ENCODE results near the gene NEU2. TPM values are rescaled to one million over a fixed set of nuclear protein-coding genes. Genes with fewer than 3 reads are reported as not detected.

NEU2 gene
- not detected for polyA plus RNA-seq (2013, experiment 1 of 2)
- not detected for polyA plus RNA-seq (2013, experiment 2 of 2)

DNA sequence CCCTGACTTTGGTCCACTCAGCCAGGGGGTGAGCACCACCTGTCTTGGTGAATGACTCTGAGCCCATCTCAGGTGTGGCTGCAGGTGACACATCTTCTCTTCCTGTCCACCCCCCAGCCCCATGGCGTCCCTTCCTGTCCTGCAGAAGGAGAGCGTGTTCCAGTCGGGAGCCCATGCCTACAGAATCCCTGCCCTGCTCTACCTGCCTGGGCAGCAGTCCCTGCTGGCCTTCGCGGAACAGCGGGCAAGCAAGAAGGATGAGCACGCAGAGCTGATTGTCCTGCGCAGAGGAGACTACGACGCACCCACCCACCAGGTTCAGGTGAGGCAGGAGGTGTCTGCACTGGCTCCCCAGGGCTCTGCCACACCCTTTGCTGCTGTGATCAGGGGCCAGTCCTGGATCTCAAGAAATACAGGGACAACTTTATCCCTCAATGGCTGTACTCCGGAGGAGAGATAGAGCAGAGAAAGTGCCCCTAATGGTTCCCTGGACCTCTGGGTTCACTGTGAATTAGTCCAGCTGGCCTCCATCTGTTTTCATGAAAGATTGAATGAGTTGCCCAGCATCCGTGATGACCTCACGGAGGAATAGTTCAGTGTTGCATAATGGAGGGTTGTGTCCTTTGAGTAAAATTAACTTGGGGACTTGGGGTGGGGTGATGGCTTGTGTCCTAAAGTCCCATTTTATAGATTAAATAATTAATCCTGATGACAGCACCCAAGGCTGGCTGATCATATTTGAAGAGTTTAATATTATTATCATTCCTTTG is at the start of gene NEU2:
Gene NEU2 (plus strand): TSS at position 122 of the 770 bp plus-strand sequence. CDS start 0 bp downstream, at position 122.
- WGBS, 2 donors (ENCODE audit: extremely low coverage in 2 of 2, insufficient read length in 2 of 2, insufficient replicate concordance in 1 of 2) = no CpG with 5 or more reads among the region's 13 CpGs
- Histone ChIP-seq H3K23ac (ENCODE audit: low read depth, low read length, poor library complexity) (peak within 1 kb of the TSS; percentile 49), H3K14ac (ENCODE audit: low read length) (no peak within 1 kb of the TSS), H2BK120ac (ENCODE audit: low read depth, low read length) (peak within 1 kb of the TSS; percentile 1), H3K36me3 (replicated peaks in 1 of 2; ENCODE audit: control insufficient read depth in 2 of 2, insufficient read depth in 2 of 2, low read length in 2 of 2) (no peaks in the 10 kb centered on the region), H3K9ac (ENCODE audit: low read depth, low read length, poor library complexity) (no peak within 1 kb of the TSS), H3K27me3 (ENCODE audit: control insufficient read depth in 3 of 3, insufficient read depth in 3 of 3, low read depth in 1 of 3, low read length in 3 of 3) (peaks cover 0 to 8% (median 0%) of the 10 kb centered on the region in 3 experiments), H3K79me1 (ENCODE audit: low read depth, low read length) (peaks cover 3% of the 10 kb centered on the region), H4K8ac (ENCODE audit: low read depth, low read length) (no peak within 1 kb of the TSS), H3K4ac (ENCODE audit: low read length) (no peak within 1 kb of the TSS), H3K9me3 (replicated peaks in 1 of 2; ENCODE audit: control insufficient read depth in 2 of 2, insufficient read depth in 1 of 2, low read depth in 1 of 2, low read length in 2 of 2) (peaks cover 0 to 8% of the 10 kb centered on the region in 2 donors), H3K18ac (ENCODE audit: low read length) (peak within 1 kb of the TSS; percentile 93), H2AFZ (ENCODE audit: low read length) (peak within 1 kb of the TSS; percentile 66), H3K27ac (replicated peaks; ENCODE audit: low read length) (no peak within 1 kb of the TSS), H4K91ac (ENCODE audit: low read depth, low read length, poor library complexity) (no peak within 1 kb of the TSS), H2BK5ac (ENCODE audit: low read length) (no peak within 1 kb of the TSS), H3K4me2 (ENCODE audit: insufficient read depth, low read length, poor library complexity, severe bottlenecking) (no peak within 1 kb of the TSS), H3K4me1 (ENCODE audit: control insufficient read depth in 2 of 2, insufficient read depth in 1 of 2, low read depth in 1 of 2, low read length in 2 of 2) (peaks cover 0 to 3% of the 10 kb centered on the region in 2 donors), H2BK15ac (ENCODE audit: low read length) (no peak within 1 kb of the TSS), H2BK12ac (ENCODE audit: low read length) (peak within 1 kb of the TSS; percentile 25), H2AK5ac (ENCODE audit: low read depth, low read length) (peak within 1 kb of the TSS; percentile 57), H3K4me3 (ENCODE audit: low read length in 2 of 2) (peak within 1 kb of the TSS in 1 of 2 donors; percentile 56)
- no peak for DNase-seq (ENCODE audit: low spot score)

DNA sequence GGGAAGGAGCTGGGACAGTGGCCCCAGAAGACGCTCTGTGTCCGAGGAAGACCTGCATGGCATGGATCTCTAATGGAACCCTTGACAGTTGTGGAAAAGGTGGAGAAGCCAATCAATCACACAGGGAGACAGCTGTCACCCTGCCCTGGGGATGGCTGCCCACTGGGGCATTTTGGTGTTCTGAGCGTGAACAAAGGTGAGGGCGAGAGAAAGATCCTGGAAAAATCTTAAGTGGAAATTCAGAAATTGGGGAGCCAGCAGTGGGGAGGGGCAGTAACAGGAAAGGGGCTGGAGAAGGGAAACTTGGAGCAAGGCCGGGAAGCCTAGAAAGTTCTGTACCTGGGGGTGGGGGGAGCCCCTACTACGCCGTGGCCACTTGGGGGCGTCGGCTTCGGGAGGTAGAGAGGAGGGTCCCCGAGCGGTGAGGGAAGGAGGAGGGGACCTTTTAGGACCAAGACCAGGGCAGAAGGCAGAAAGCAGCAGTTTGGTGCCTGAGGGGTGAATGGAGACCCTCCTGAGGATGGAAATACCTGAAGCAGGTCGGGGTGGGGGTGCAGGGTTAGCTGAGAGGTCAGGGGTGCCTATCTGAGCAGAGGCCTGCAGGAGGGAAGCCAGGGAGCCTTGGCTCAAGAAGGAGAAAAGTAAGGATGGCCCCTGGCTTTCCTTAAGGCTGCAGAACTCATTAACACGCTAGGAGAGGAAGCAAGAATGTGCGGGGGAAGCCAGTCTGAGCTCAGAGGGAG is 49.4 kb upstream of the NEU2 start:
- Histone ChIP-seq H3K27me3 (ENCODE audit: control insufficient read depth in 3 of 3, insufficient read depth in 3 of 3, low read depth in 1 of 3, low read length in 3 of 3) (peaks cover 0 to 3% (median 0%) of the 10 kb centered on the region in 3 experiments), H3K23ac (ENCODE audit: low read depth, low read length, poor library complexity) (no peak overlapping the region), H3K9ac (ENCODE audit: low read depth, low read length, poor library complexity) (no peak overlapping the region), H3K4me2 (ENCODE audit: insufficient read depth, low read length, poor library complexity, severe bottlenecking) (no peak overlapping the region), H3K14ac (ENCODE audit: low read length) (no peak overlapping the region), H2BK120ac (ENCODE audit: low read depth, low read length) (no peak overlapping the region), H4K8ac (ENCODE audit: low read depth, low read length) (no peak overlapping the region), H3K4ac (ENCODE audit: low read length) (no peak overlapping the region), H3K36me3 (replicated peaks in 1 of 2; ENCODE audit: control insufficient read depth in 2 of 2, insufficient read depth in 2 of 2, low read length in 2 of 2) (no peaks in the 10 kb centered on the region), H2AFZ (ENCODE audit: low read length) (no peak overlapping the region), H3K79me1 (ENCODE audit: low read depth, low read length) (no peaks in the 10 kb centered on the region), H2AK5ac (ENCODE audit: low read depth, low read length) (no peak overlapping the region), H4K91ac (ENCODE audit: low read depth, low read length, poor library complexity) (no peak overlapping the region), H2BK15ac (ENCODE audit: low read length) (no peak overlapping the region), H3K9me3 (replicated peaks in 1 of 2; ENCODE audit: control insufficient read depth in 2 of 2, insufficient read depth in 1 of 2, low read depth in 1 of 2, low read length in 2 of 2) (no peaks in the 10 kb centered on the region), H3K4me3 (ENCODE audit: low read length in 2 of 2) (no peak overlapping the region), H2BK12ac (ENCODE audit: low read length) (no peak overlapping the region), H3K27ac (replicated peaks; ENCODE audit: low read length) (no peak overlapping the region), H2BK5ac (ENCODE audit: low read length) (no peak overlapping the region), H3K18ac (ENCODE audit: low read length) (peak overlapping the region; percentile 36), H3K4me1 (ENCODE audit: control insufficient read depth in 2 of 2, insufficient read depth in 1 of 2, low read depth in 1 of 2, low read length in 2 of 2) (peaks cover 0 to 5% of the 10 kb centered on the region in 2 donors)
- no CpG with 5 or more reads among the region's 15 CpGs for WGBS, 2 donors (ENCODE audit: extremely low coverage in 2 of 2, insufficient read length in 2 of 2, insufficient replicate concordance in 1 of 2)
- peak; percentile 20 for DNase-seq (ENCODE audit: low spot score)

DNA sequence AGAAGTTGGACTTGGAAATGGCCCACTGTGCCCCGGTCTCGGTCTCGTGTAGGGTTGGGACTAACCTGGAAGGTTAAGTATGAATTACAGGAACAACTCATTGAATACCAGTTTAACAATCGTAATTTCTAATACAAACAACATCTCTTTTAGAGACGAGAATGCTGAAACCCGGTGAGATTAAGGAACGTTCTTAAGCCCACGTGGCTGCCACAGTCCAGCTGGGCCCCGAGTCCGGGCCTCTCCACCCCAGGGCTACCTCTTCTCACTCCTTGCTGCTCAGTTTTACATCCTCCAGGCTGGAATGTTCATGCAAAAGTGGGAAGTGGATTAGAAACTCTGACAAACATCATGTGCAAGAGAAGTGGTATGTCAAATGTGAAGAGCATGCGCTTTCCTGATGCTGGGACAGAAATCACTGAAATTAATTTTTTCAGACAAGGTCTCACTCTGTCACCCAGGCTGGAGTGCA is 48.8 kb upstream of the NEU2 start:
- no peak overlapping the region for H3K9ac ChIP-seq (ENCODE audit: low read depth, low read length, poor library complexity)
- H3K18ac ChIP-seq (ENCODE audit: low read length) = no peak overlapping the region
- H3K79me1 ChIP-seq (ENCODE audit: low read depth, low read length) = no peaks in the 10 kb centered on the region
- no CpG with 5 or more reads among the region's 11 CpGs for WGBS, 2 donors (ENCODE audit: extremely low coverage in 2 of 2, insufficient read length in 2 of 2, insufficient replicate concordance in 1 of 2)
- H2BK5ac ChIP-seq (ENCODE audit: low read length) = no peak overlapping the region
- H2BK15ac ChIP-seq (ENCODE audit: low read length) = no peak overlapping the region
- H3K27ac ChIP-seq (replicated peaks; ENCODE audit: low read length) = no peak overlapping the region
- no peak overlapping the region for H2AK5ac ChIP-seq (ENCODE audit: low read depth, low read length)
- H2AFZ ChIP-seq (ENCODE audit: low read length) = no peak overlapping the region
- H3K4me3 ChIP-seq (ENCODE audit: low read length in 2 of 2) = no peak overlapping the region
- H2BK120ac ChIP-seq (ENCODE audit: low read depth, low read length) = no peak overlapping the region
- no peak for DNase-seq (ENCODE audit: low spot score)
- H3K4me2 ChIP-seq (ENCODE audit: insufficient read depth, low read length, poor library complexity, severe bottlenecking) = no peak overlapping the region
- no peak overlapping the region for H3K4ac ChIP-seq (ENCODE audit: low read length)
- no peak overlapping the region for H4K8ac ChIP-seq (ENCODE audit: low read depth, low read length)
- no peaks in the 10 kb centered on the region for H3K9me3 ChIP-seq (replicated peaks in 1 of 2; ENCODE audit: control insufficient read depth in 2 of 2, insufficient read depth in 1 of 2, low read depth in 1 of 2, low read length in 2 of 2)
- no peak overlapping the region for H3K14ac ChIP-seq (ENCODE audit: low read length)
- H3K23ac ChIP-seq (ENCODE audit: low read depth, low read length, poor library complexity) = no peak overlapping the region
- H4K91ac ChIP-seq (ENCODE audit: low read depth, low read length, poor library complexity) = no peak overlapping the region
- H3K36me3 ChIP-seq (replicated peaks in 1 of 2; ENCODE audit: control insufficient read depth in 2 of 2, insufficient read depth in 2 of 2, low read length in 2 of 2) = no peaks in the 10 kb centered on the region
- H3K4me1 ChIP-seq (ENCODE audit: control insufficient read depth in 2 of 2, insufficient read depth in 1 of 2, low read depth in 1 of 2, low read length in 2 of 2) = peaks cover 0 to 4% of the 10 kb centered on the region in 2 donors
- peaks cover 0 to 3% (median 0%) of the 10 kb centered on the region in 3 experiments for H3K27me3 ChIP-seq (ENCODE audit: control insufficient read depth in 3 of 3, insufficient read depth in 3 of 3, low read depth in 1 of 3, low read length in 3 of 3)
- no peak overlapping the region for H2BK12ac ChIP-seq (ENCODE audit: low read length)

All from neuronal stem cell (in vitro differentiated cells).